ENCODE measurements around the gene TH. TPM values are rescaled to one million over a fixed set of nuclear protein-coding genes. Genes with fewer than 3 reads are reported as not detected.

The TH gene
- total and polyA plus RNA-seq, 9 of the 15 experiments (the other 6 are each of a cell fraction or from before 2014, with no cell fraction given) = not detected

DNA sequence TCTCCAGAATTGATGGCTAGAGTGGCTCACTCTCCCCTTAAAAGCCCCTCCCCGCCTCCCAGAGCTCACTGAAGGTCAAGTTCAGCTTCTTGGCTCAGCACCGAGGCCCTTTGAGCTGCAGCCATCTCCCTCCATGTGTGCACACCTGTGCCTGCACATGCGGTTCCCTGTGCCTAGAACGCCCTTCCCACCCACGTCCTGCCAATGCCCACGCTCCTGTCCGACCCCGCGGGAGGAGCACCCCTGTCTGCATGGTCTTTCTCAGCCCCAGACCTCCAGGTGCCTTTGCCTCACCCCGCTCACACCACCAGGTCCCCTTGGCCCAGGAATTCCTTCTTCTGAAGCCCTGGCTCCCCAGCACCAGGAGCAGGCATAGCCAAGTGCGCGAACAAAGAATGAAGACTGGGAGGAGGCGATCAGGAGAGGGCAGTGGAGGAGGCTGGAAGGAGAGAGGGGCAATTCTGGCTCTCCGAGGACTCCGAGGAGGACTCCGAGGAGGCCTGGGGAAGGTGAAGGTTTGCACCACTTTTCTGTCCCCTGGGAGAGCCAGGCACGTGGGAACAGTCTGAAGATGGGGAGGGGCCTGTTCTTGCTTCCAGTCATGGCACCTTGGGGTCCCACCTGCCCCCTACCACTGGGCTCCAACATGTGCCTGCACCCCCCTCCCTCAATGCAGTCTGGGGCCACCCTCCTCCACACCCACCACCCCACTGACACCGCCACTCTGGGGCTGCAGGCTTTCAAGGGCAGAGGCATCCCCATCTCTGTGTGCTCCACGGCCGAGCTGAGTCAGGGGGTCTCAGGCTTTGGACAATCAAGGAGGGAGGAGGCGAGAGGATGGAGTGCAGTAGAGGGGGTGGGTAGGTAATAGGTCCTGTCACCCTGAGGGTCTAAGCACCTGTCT is 50.1 kb downstream of the TH start:
- Histone ChIP-seq H3K36me3 (ENCODE audit: control insufficient read depth, insufficient read depth, low read length) (no peaks in the 10 kb centered on the region), H3K27ac (ENCODE audit: extremely low read depth, low read depth, low read length) (no peak overlapping the region), H3K27me3 (ENCODE audit: control insufficient read depth in 2 of 2, insufficient read depth in 2 of 2, low read length in 2 of 2) (peaks cover 0 to 12% of the 10 kb centered on the region in 2 experiments; a peak in 3 of 5 replicates), H3K4me1 (replicated peaks in 1 of 2; ENCODE audit: control insufficient read depth in 2 of 2, insufficient read depth in 2 of 2, low read length in 2 of 2) (no peaks in the 10 kb centered on the region), H3K9me1 (ENCODE audit: control insufficient read depth, insufficient read depth, low read length) (no peaks in the 10 kb centered on the region), H3K79me2 (ENCODE audit: control insufficient read depth, insufficient read depth, low read length) (no peaks in the 10 kb centered on the region), H4K20me1 (replicated peaks; ENCODE audit: control insufficient read depth, insufficient read depth, low read length) (no peaks in the 10 kb centered on the region), H3K4me3 (no peak overlapping the region), H3K4me2 (ENCODE audit: insufficient read depth, low read length) (no peak overlapping the region), H3K9ac (ENCODE audit: insufficient read depth in 1 of 2, low read depth in 2 of 2, low read length in 2 of 2) (no peak overlapping the region; a peak in 1 of 4 replicates), H3K9me3 (replicated peaks; ENCODE audit: control insufficient read depth, insufficient read depth, low read depth, low read length) (no peaks in the 10 kb centered on the region), H2AFZ (ENCODE audit: low read depth, low read length) (no peak overlapping the region)
- FAIRE-seq = no peak
- no peak for DNase-seq (ENCODE audit: extremely low read depth in 1 of 4, low spot score in 3 of 4)
- BruUV-seq (replicated peaks) = no TSS peak
- in situ Hi-C loops (cut with MboI) (no loop called here), intact Hi-C loops (cut with micrococcal nuclease) (no loop called here)
- ChIA-PET POLR2A (interaction anchor here (0.6 kb wide), 1 partner anchor 284 kb away, joined by 3 read pairs; no protein-coding TSS in a partner anchor), CTCF (ENCODE audit: low intra/inter-chr PET ratio) (no interaction called here)
- WGBS (ENCODE audit: insufficient coverage, low coverage, missing lambda C conversion rate) = 2% methylated on average over 18 of the region's 21 CpGs
- ATAC-seq = no peak
- TF ChIP-seq CBX8 (IDR thresholded peaks at IDR 0.05; ENCODE audit: borderline replicate concordance, extremely low read depth, low read depth, low read length, poor library complexity, severe bottlenecking) = no peak
- TF ChIP-seq ZNF175 (CRISPR knock-in tag; IDR thresholded peaks at IDR 0.05; ENCODE audit: low read depth) = no peak
- TF ChIP-seq ZNF311 (CRISPR knock-in tag; IDR thresholded peaks at IDR 0.05) = no peak
- no peak for TF ChIP-seq ZNF184 (CRISPR knock-in tag; IDR thresholded peaks at IDR 0.05)
- TF ChIP-seq, protein P1, sequence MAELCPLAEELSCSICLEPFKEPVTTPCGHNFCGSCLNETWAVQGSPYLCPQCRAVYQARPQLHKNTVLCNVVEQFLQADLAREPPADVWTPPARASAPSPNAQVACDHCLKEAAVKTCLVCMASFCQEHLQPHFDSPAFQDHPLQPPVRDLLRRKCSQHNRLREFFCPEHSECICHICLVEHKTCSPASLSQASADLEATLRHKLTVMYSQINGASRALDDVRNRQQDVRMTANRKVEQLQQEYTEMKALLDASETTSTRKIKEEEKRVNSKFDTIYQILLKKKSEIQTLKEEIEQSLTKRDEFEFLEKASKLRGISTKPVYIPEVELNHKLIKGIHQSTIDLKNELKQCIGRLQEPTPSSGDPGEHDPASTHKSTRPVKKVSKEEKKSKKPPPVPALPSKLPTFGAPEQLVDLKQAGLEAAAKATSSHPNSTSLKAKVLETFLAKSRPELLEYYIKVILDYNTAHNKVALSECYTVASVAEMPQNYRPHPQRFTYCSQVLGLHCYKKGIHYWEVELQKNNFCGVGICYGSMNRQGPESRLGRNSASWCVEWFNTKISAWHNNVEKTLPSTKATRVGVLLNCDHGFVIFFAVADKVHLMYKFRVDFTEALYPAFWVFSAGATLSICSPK (IDR thresholded peaks at IDR 0.05; ENCODE audit: borderline replicate concordance) = no peak
- no peak for TF ChIP-seq SIN3A (IDR thresholded peaks at IDR 0.05; ENCODE audit: borderline replicate concordance in 2 of 2, control insufficient read depth in 1 of 2, low read depth in 2 of 2, low read length in 2 of 2)
- no peak for TF ChIP-seq GTF2F1 (IDR thresholded peaks at IDR 0.05; ENCODE audit: low read depth, low read length)
- TF ChIP-seq, protein P2, sequence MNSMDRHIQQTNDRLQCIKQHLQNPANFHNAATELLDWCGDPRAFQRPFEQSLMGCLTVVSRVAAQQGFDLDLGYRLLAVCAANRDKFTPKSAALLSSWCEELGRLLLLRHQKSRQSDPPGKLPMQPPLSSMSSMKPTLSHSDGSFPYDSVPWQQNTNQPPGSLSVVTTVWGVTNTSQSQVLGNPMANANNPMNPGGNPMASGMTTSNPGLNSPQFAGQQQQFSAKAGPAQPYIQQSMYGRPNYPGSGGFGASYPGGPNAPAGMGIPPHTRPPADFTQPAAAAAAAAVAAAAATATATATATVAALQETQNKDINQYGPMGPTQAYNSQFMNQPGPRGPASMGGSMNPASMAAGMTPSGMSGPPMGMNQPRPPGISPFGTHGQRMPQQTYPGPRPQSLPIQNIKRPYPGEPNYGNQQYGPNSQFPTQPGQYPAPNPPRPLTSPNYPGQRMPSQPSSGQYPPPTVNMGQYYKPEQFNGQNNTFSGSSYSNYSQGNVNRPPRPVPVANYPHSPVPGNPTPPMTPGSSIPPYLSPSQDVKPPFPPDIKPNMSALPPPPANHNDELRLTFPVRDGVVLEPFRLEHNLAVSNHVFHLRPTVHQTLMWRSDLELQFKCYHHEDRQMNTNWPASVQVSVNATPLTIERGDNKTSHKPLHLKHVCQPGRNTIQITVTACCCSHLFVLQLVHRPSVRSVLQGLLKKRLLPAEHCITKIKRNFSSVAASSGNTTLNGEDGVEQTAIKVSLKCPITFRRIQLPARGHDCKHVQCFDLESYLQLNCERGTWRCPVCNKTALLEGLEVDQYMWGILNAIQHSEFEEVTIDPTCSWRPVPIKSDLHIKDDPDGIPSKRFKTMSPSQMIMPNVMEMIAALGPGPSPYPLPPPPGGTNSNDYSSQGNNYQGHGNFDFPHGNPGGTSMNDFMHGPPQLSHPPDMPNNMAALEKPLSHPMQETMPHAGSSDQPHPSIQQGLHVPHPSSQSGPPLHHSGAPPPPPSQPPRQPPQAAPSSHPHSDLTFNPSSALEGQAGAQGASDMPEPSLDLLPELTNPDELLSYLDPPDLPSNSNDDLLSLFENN (IDR thresholded peaks at IDR 0.05; ENCODE audit: low read depth in 2 of 2, low read length in 2 of 2) = no peak
- TF ChIP-seq, protein P3, sequence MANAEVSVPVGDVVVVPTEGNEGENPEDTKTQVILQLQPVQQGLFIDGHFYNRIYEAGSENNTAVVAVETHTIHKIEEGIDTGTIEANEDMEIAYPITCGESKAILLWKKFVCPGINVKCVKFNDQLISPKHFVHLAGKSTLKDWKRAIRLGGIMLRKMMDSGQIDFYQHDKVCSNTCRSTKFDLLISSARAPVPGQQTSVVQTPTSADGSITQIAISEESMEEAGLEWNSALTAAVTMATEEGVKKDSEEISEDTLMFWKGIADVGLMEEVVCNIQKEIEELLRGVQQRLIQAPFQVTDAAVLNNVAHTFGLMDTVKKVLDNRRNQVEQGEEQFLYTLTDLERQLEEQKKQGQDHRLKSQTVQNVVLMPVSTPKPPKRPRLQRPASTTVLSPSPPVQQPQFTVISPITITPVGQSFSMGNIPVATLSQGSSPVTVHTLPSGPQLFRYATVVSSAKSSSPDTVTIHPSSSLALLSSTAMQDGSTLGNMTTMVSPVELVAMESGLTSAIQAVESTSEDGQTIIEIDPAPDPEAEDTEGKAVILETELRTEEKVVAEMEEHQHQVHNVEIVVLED (CRISPR knock-in tag; IDR thresholded peaks at IDR 0.05) = no peak
- TF ChIP-seq, protein P4, sequence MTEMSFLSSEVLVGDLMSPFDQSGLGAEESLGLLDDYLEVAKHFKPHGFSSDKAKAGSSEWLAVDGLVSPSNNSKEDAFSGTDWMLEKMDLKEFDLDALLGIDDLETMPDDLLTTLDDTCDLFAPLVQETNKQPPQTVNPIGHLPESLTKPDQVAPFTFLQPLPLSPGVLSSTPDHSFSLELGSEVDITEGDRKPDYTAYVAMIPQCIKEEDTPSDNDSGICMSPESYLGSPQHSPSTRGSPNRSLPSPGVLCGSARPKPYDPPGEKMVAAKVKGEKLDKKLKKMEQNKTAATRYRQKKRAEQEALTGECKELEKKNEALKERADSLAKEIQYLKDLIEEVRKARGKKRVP (CRISPR knock-in tag; IDR thresholded peaks at IDR 0.05) = no peak

Measured in K562 (cell line).